Esophagus squamous epithelium (tissue), 5 donors: ENCODE measurements around the gene REM1. TPM values are rescaled to one million over a fixed set of nuclear protein-coding genes. Genes with fewer than 3 reads are reported as not detected.

Experiments used
- DNase-seq: peaks from one replicate; lab custom pipeline; 2025; lab: John Stamatoyannopoulos, UW
- H3K27ac ChIP-seq, 4 donors: fragments of 200-600 bp; sonication (generic); one replicate each; pipeline ENCODE4 v1.5.1; 2016 to 2019; ENCODE audit warnings: mild to moderate bottlenecking in 1 of 4
- H3K27me3 ChIP-seq, 4 donors: fragments of 200-600 bp; sonication (generic); 1 replicate in 3 of 4; 2 replicates in 1 of 4; pipeline versions ENCODE4 v1.5.1 to v1.6.0; 2017 to 2021; ENCODE audit warnings: antibody characterized with exemption in 1 of 4
- H3K36me3 ChIP-seq, 3 donors: fragments of 200-600 bp; sonication (generic); one replicate each; pipeline ENCODE4 v1.5.1; 2016 to 2019
- H3K4me1 ChIP-seq, 3 donors: fragments of 200-600 bp; sonication (generic); one replicate each; pipeline ENCODE4 v1.5.1; 2017 to 2019
- H3K4me3 ChIP-seq, 4 donors: fragments of 200-600 bp; sonication (generic); 1 replicate in 3 of 4; 2 replicates in 1 of 4; pipeline ENCODE4 v1.5.1; 2016 to 2019; ENCODE audit warnings: mild to moderate bottlenecking in 2 of 4, moderate library complexity in 1 of 4
- H3K9me3 ChIP-seq, 3 donors: fragments of 200-600 bp; sonication (generic); one replicate each; pipeline ENCODE4 v1.5.1; 2016 to 2019
- POLR2A ChIP-seq, 4 donors: fragments of 450-650 bp; IDR thresholded peaks; one replicate each; pipeline ENCODE4 v1.6.1; 2017; ENCODE audit warnings: antibody characterized with exemption in 4 of 4, mild to moderate bottlenecking in 4 of 4, moderate library complexity in 3 of 4
- WGBS, 2 donors: methylation state at CpG; one replicate each; pipeline ENCODE4 v1.1.5; 2018; 5-methylcytosine and 5-hydroxymethylcytosine counted together
- intact Hi-C: fragments of 100-400 bp; cut with DNase I; formaldehyde crosslinking; loops from one replicate; pipeline ENCODE4 v1.15.0; 2022
- total RNA-seq, 4 donors: library from RNA; depleted of rRNA; stranded (reverse); fragments of >200 nt; gene quantifications; one replicate each; pipeline ENCODE4 v1.1.0, GENCODE V29; 2016
- TF ChIP-seq, protein P1 (sequence below), 6 experiments: fragments of 450-650 bp in 4 of 6; fragments of 200-600 bp in 2 of 6; sonication (generic) in 2 of 6; IDR thresholded peaks; one replicate each; pipeline ENCODE4 v1.5.1; 2016 to 2019; ENCODE audit warnings: antibody characterized with exemption in 6 of 6, mild to moderate bottlenecking in 4 of 6, moderate library complexity in 4 of 6
- donor health status: DM: yes; HTN: yes; CAD: no.

REM1 gene
- total RNA-seq, 4 donors from 2014 or later, result 0.18 to 4.0 (median 1.3) TPM; not detected in 1

DNA sequence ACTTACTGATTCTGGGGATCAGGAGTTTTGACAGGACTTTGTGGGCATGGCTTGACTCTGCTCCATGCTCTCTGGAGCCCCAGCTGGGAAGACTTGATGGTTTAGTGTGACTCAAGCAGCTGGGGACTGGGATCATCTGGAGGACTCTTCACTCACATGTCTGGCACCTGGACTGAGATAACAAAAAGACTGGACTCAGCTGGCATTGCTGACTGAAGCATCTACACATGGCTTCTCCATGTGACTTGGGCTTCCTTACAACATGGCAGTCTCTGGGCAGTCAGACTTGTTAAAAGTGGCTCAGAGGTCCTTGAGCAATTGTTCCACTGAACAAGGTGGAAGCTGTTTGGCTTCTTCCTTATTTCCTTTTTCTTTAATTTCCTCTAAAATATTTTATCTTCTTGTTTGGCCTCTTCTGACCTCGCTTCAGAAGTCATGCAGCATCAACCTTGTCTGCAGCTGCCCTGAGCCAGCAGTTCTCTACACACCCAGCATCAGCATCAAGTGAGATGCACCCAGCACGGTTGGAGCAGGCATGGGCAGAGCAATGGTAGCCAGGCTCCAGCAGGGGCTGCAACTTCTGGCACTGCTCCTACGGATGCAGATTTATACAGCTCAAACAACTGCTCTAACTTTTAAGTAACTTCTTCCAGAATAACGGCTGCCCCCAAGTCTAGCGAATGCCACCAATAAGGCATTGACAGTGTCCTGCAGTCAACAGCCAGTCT is 33.6 kb downstream of the REM1 start:
- 69 to 85% methylated on average over 3 to 5 of the region's 5 CpGs for whole genome bisulfite sequencing, 2 donors
- H3K27me3 ChIP-seq, result peaks cover 0 to 3% (median 0%) of the 10 kb centered on the region in 4 donors
- peaks cover 0 to 1% (median 0%) of the 10 kb centered on the region in 3 donors for H3K4me1 ChIP-seq
- no peak overlapping the region for H3K4me3 ChIP-seq
- intact Hi-C loops, result no loop called here
- TF ChIP-seq, protein P1, sequence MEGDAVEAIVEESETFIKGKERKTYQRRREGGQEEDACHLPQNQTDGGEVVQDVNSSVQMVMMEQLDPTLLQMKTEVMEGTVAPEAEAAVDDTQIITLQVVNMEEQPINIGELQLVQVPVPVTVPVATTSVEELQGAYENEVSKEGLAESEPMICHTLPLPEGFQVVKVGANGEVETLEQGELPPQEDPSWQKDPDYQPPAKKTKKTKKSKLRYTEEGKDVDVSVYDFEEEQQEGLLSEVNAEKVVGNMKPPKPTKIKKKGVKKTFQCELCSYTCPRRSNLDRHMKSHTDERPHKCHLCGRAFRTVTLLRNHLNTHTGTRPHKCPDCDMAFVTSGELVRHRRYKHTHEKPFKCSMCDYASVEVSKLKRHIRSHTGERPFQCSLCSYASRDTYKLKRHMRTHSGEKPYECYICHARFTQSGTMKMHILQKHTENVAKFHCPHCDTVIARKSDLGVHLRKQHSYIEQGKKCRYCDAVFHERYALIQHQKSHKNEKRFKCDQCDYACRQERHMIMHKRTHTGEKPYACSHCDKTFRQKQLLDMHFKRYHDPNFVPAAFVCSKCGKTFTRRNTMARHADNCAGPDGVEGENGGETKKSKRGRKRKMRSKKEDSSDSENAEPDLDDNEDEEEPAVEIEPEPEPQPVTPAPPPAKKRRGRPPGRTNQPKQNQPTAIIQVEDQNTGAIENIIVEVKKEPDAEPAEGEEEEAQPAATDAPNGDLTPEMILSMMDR (IDR thresholded peaks at IDR 0.05), result no peak
- no peak for TF ChIP-seq POLR2A (IDR thresholded peaks at IDR 0.05)
- H3K27ac ChIP-seq, result no peak overlapping the region
- peaks cover 0 to 6% (median 0%) of the 10 kb centered on the region in 3 donors for H3K9me3 ChIP-seq
- DNase-seq, result no peak
- no peaks in the 10 kb centered on the region for H3K36me3 ChIP-seq

DNA sequence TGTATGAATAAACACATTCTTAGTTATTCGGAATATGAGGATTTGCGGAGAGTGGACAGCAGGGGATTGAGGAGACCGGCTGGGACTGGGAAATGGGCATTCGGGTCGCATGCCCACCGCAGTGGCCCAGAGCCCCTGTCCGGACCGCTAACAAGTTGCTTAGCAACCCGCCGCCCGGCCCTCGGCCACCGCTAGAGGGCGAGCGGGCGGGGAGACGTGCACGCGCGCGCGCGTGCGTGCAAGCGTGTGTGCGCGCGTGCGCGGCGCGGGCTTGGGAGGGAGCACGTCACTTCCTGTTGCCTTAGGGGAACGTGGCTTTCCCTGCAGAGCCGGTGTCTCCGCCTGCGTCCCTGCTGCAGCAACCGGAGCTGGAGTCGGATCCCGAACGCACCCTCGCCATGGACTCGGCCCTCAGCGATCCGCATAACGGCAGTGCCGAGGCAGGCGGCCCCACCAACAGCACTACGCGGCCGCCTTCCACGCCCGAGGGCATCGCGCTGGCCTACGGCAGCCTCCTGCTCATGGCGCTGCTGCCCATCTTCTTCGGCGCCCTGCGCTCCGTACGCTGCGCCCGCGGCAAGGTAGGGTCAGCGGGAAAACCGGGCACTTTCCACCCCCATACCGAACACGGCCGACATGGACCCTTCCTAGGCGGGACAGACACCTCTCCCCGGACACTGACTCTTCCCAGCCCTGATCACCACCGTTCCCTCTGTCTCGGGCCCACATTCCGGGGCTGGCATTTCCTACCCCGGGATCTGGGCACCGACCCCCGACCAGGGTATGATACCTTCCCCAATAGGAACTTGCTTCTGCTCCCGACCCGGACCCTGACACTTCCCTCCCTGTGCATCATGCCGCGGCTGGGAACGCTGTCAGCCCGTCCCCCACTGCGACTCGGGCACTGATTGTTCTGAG is 39.3 kb downstream of the REM1 start, which contains the start of gene HM13:
Gene HM13, plus strand, starts transcription at position 289 of the 918 bp plus-strand sequence. Its CDS starts 110 bp downstream, at position 399.
- TF ChIP-seq POLR2A (IDR thresholded peaks at IDR 0.05), result peak in 3 of 4 donors; percentile 36 to 93 (median 83)
- TF ChIP-seq, protein P1 (IDR thresholded peaks at IDR 0.05), result peak; percentile 93 to 100 (median 98)
- intact Hi-C loops, result no loop called here
- Histone ChIP-seq H3K27ac (peak within 1 kb of the TSS; percentile 90 to 94 (median 92)), H3K27me3 (no peaks in the 10 kb centered on the region), H3K4me3 (peak within 1 kb of the TSS; percentile 86 to 96 (median 88)), H3K4me1 (peaks cover 27 to 51% (median 28%) of the 10 kb centered on the region in 3 donors), H3K9me3 (no peaks in the 10 kb centered on the region), H3K36me3 (peaks cover 0 to 15% (median 0%) of the 10 kb centered on the region in 3 donors)
- 0 to 1% methylated on average over 20 to 30 of the region's 86 CpGs for WGBS, 2 donors
- peak; percentile 70 for DNase-seq

DNA sequence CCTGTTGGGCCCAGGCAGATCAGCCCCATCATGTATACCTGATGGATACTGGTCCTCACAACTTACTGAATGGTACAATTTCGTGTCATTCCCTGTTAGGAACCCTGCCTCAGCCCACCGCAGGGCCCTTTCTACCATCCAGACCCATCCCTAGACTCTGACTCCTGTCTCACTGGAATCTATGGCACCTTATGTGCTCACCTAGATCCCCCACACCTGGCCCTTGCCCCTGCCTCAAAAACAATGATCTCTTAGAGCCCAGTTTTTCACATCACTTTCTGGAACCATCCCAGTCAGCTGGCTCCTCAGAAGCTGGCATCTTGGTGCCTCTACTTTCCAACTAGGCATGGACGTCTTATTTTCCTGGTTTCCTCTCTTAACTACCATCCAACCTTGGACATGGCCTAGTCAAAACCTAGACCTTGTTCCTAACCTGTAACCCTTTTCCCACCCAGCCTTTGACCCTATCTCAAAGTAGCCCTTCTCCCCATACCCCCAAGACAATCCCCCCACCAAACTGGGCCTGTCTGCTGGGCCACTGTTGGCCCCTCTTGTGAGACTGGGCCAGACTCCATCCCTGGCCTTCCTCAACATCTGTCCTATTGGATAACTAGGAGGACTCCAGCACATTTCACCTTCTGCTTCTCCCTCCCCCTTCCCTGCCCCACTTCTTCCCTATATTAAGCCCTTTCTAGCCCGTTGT is 40.1 kb downstream of the REM1 start:
- WGBS, 2 donors, result 14% methylated on average over 4 of the region's 4 CpGs
- TF ChIP-seq, protein P1 (IDR thresholded peaks at IDR 0.05), result no peak
- TF ChIP-seq POLR2A (IDR thresholded peaks at IDR 0.05), result no peak
- H3K4me1 ChIP-seq, result peaks cover 28 to 56% (median 29%) of the 10 kb centered on the region in 3 donors

DNA sequence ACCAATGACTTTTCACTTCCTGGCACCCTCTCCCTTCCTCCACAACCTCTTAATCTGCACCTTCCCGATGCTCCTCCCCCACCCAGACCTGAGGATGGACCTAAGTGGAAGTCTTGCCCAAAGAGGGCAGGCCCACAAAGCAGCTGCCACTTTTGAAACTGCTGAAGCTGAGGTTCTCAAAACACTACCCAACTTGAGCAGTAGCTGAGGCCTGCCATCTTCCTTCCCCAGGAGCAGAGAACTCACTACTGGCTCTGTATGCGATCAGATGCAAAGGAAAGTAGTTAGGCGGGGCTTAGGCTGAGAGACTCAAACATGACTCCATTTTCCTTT is 40.7 kb downstream of the REM1 start:
- intact Hi-C loops, result no loop called here
- Histone ChIP-seq H3K27ac (peak overlapping the region; percentile 68 to 94 (median 91)), H3K9me3 (no peaks in the 10 kb centered on the region), H3K4me1 (peaks cover 28 to 61% (median 33%) of the 10 kb centered on the region in 3 donors), H3K36me3 (peaks cover 0 to 25% (median 0%) of the 10 kb centered on the region in 3 donors), H3K27me3 (no peaks in the 10 kb centered on the region), H3K4me3 (peak overlapping the region; percentile 86 to 96 (median 88))
- TF ChIP-seq, protein P1 (IDR thresholded peaks at IDR 0.05), result no peak
- TF ChIP-seq POLR2A (IDR thresholded peaks at IDR 0.05), result no peak
- DNase-seq, result no peak
- 61 to 79% methylated on average over 3 of the region's 3 CpGs for WGBS, 2 donors

More for the DNA sequence above, 40.1 kb downstream of the REM1 start:
- Histone ChIP-seq H3K27ac (peak overlapping the region; percentile 90 to 94 (median 92)), H3K9me3 (no peaks in the 10 kb centered on the region), H3K36me3 (peaks cover 0 to 20% (median 0%) of the 10 kb centered on the region in 3 donors), H3K4me3 (peak overlapping the region; percentile 86 to 96 (median 88)), H3K27me3 (no peaks in the 10 kb centered on the region)
- DNase-seq, result no peak
- intact Hi-C loops, result no loop called here
